Heart right ventricle (tissue), 16 donors: ENCODE results near the gene PODN. TPM values are rescaled to one million over a fixed set of nuclear protein-coding genes. Genes with fewer than 3 reads are reported as not detected.

Experiments
- ATAC-seq, 8 donors: fragments of 200-7000 bp; cut with Tn5 transposase; one replicate each; pipeline ENCODE4 v1.9.1; 2020; ENCODE audit warnings: mild to moderate bottlenecking in 8 of 8, moderate library complexity in 8 of 8, moderate number of reproducible peaks in 1 of 8
- DNase-seq, 2 donors: peaks; one replicate each; pipeline ENCODE4 v3.0.0-alpha.2; 2020
- H3K27ac ChIP-seq, 10 donors: fragments of 200-600 bp; sonication (generic) in 2 of 10; one replicate each; pipeline versions ENCODE4 v1.5.0 to v1.8.0; 2020 to 2022; ENCODE audit warnings: mild to moderate bottlenecking in 3 of 10
- H3K27me3 ChIP-seq, 7 donors: fragments of 200-600 bp; one replicate each; pipeline ENCODE4 v1.8.0; 2021 to 2022; ENCODE audit warnings: mild to moderate bottlenecking in 2 of 7
- H3K36me3 ChIP-seq, 9 donors: fragments of 200-600 bp; sonication (generic) in 1 of 9; one replicate each; pipeline versions ENCODE4 v1.5.0 to v1.8.0; 2020 to 2022; ENCODE audit warnings: mild to moderate bottlenecking in 2 of 9
- H3K4me1 ChIP-seq, 9 donors: fragments of 200-600 bp; sonication (generic) in 1 of 9; one replicate each; pipeline versions ENCODE4 v1.5.0 to v1.8.0; 2020 to 2022; ENCODE audit warnings: mild to moderate bottlenecking in 4 of 9
- H3K4me3 ChIP-seq, 10 donors: fragments of 200-600 bp; sonication (generic) in 2 of 10; one replicate each; pipeline versions ENCODE4 v1.5.0 to v1.8.0; 2020 to 2022; ENCODE audit warnings: mild to moderate bottlenecking in 7 of 10, moderate library complexity in 2 of 10
- H3K9me3 ChIP-seq, 11 donors: fragments of 200-600 bp in 10 of 11; sonication (generic) in 2 of 11; one replicate each; pipeline versions ENCODE4 v1.5.0 to v1.8.0; 2013 to 2022; ENCODE audit warnings: mild to moderate bottlenecking in 2 of 11, control low read depth in 1 of 11, moderate library complexity in 1 of 11
- WGBS, 2 donors: extraction: QIAGEN DNeasy Blood & Tissue Kit; methylation state at CpG; one replicate each; pipeline ENCODE4 v1.1.7; 2013; ENCODE audit warnings: inconsistent platforms in 1 of 2; 5-methylcytosine and 5-hydroxymethylcytosine counted together
- intact Hi-C, 10 donors: fragments of 100-400 bp; cut with DNase I; formaldehyde crosslinking; loops; one replicate each; pipeline versions ENCODE4 v1.11.1 to v1.14.2; 2022
- polyA plus RNA-seq, 2 donors: library from polyadenylated mRNA; stranded (reverse); fragments of 200-250 nt; gene quantifications; one replicate each; pipeline ENCODE4 v1.2.3, GENCODE V29; 2013
- total RNA-seq, 10 donors: library from RNA; stranded (reverse); fragmentation: NEBNext Ultra II Directional in 3 of 10; extraction: Animal tissue kit (Norgen Biotek cat#: 25700) in 3 of 10; gene quantifications; one replicate each; pipeline versions ENCODE4 v1.2.1 to v1.2.4, GENCODE V29; 2021 to 2023
- TF ChIP-seq, protein P1 (sequence below), 9 donors: fragments of 200-600 bp; sonication (generic) in 2 of 9; IDR thresholded peaks; one replicate each; pipeline versions ENCODE4 v1.5.0 to v1.8.0; 2021 to 2022; ENCODE audit warnings: antibody characterized with exemption in 9 of 9, mild to moderate bottlenecking in 5 of 9, moderate library complexity in 1 of 9
- donor health status: Arrhythmogenic right ventricular cardiomyopathy.
- donor health status: ischemic (EF 13 %, LVEDD 7.1; RV severe dilation, severe dysfunction).
- donor health status: healthy with polysubstance abuse.
- donor health status: DM: no; HTN: yes; CAD: no.
- donor health status: DM: no; HTN: no; CAD: no.
- donor health status: ischemic (EF 25% LVEDD 6.9; RV normal size, moderate dysfunction).
- donor health status: ischemic (EF 25% LVEDD 5.7; RV mildly dilated, moderate dysfunction).
- donor health status: healthy.
- donor health status: DM: yes; HTN: yes; CAD: no.
- donor health status: Ischemic cardiomyopathy.
- donor health status: ischemic (EF 35%, LVEDD 5.7; RV mildly dilated, moderate dysfunction).
- donor health status: nonischemic (EF 11% LVEDD 7.7; RV severe dilation, severe dysfunction).
- donor health status: DM: yes; HTN: yes; CAD: no.
- donor health status: PGD.
- donor health status: ischemic (EF 29% LVEDD 5.4; RV normal size, mild dysfunction).
- donor health status: nonischemic (EF 23%, LVEDD 6.1; RV moderate dilation, normal function).

The PODN gene
- total and polyA plus RNA-seq, 12 donors, result 11.2 to 27.4 (median 15.4) TPM

GRCh38 chr1:53031732-53032131, 30.3 kb upstream of the PODN start:
- no peak overlapping the region for H3K4me3 ChIP-seq
- H3K27me3 ChIP-seq, result no peaks in the 10 kb centered on the region
- DNase-seq (no peak), ATAC-seq (no peak)
- H3K36me3 ChIP-seq, result peaks cover 0 to 70% (median 11%) of the 10 kb centered on the region in 9 donors
- no peaks in the 10 kb centered on the region for H3K9me3 ChIP-seq
- H3K4me1 ChIP-seq, result no peaks in the 10 kb centered on the region
- no peak overlapping the region for H3K27ac ChIP-seq
- TF ChIP-seq, protein P1, sequence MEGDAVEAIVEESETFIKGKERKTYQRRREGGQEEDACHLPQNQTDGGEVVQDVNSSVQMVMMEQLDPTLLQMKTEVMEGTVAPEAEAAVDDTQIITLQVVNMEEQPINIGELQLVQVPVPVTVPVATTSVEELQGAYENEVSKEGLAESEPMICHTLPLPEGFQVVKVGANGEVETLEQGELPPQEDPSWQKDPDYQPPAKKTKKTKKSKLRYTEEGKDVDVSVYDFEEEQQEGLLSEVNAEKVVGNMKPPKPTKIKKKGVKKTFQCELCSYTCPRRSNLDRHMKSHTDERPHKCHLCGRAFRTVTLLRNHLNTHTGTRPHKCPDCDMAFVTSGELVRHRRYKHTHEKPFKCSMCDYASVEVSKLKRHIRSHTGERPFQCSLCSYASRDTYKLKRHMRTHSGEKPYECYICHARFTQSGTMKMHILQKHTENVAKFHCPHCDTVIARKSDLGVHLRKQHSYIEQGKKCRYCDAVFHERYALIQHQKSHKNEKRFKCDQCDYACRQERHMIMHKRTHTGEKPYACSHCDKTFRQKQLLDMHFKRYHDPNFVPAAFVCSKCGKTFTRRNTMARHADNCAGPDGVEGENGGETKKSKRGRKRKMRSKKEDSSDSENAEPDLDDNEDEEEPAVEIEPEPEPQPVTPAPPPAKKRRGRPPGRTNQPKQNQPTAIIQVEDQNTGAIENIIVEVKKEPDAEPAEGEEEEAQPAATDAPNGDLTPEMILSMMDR (IDR thresholded peaks at IDR 0.05), result no peak
- intact Hi-C loops, result no loop called here
- WGBS, 2 donors, result 86% methylated on average over 1 of the region's 1 CpG

- Histone ChIP-seq H3K27me3 (no peaks in the 10 kb centered on the region), H3K4me1 (no peaks in the 10 kb centered on the region), H3K36me3 (peaks cover 0 to 60% (median 12%) of the 10 kb centered on the region in 9 donors), H3K9me3 (no peaks in the 10 kb centered on the region), H3K4me3 (no peak overlapping the region), H3K27ac (no peak overlapping the region)
- WGBS, 2 donors, result 76 to 79% methylated on average over 4 of the region's 4 CpGs
- intact Hi-C loops, result no loop called here
- ATAC-seq, result no peak
- no peak for DNase-seq
- TF ChIP-seq, protein P1 (IDR thresholded peaks at IDR 0.05), result no peak
Measured at GRCh38 chr1:53037159-53037558, 24.9 kb upstream of the PODN start.

DNA sequence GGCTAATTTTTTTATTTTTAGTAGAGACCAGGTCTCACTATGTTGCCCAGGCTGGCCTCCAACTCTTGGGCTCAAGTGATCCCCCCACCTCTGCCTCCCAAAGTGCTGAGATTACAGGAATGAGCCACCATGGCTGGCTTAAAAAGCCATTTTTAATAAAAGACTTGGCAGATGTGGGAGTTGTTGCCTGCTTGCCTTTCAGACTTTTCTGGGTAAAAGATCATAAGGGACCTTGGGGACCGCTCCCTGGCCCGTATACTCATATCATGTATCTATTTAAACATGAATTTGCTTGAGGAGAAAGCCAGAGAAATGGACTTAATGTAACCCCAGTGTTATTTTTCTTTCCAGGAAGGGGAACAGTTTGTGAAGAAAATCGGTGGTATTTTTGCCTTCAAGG, 23.4 kb upstream of the PODN start:
- no peak overlapping the region for H3K27ac ChIP-seq
- H3K27me3 ChIP-seq, result no peaks in the 10 kb centered on the region
- DNase-seq (no peak), ATAC-seq (no peak)
- intact Hi-C loops, result no loop called here
- H3K9me3 ChIP-seq, result no peaks in the 10 kb centered on the region
- H3K4me1 ChIP-seq, result no peaks in the 10 kb centered on the region
- TF ChIP-seq, protein P1 (IDR thresholded peaks at IDR 0.05), result no peak
- H3K4me3 ChIP-seq, result no peak overlapping the region
- peaks cover 0 to 58% (median 12%) of the 10 kb centered on the region in 9 donors for H3K36me3 ChIP-seq
- 79 to 83% methylated on average over 3 of the region's 3 CpGs for WGBS, 2 donors

GRCh38 chr1:53043271-53043670, 18.7 kb upstream of the PODN start:
- H3K9me3 ChIP-seq, result no peaks in the 10 kb centered on the region
- ATAC-seq, result no peak
- TF ChIP-seq, protein P1 (IDR thresholded peaks at IDR 0.05), result no peak

More at GRCh38 chr1:53043271-53043670, 18.7 kb upstream of the PODN start:
- Histone ChIP-seq H3K36me3 (peaks cover 0 to 70% (median 12%) of the 10 kb centered on the region in 9 donors), H3K4me3 (no peak overlapping the region), H3K4me1 (peaks cover 3 to 22% (median 19%) of the 10 kb centered on the region in 9 donors), H3K27me3 (no peaks in the 10 kb centered on the region), H3K27ac (no peak overlapping the region)
- no peak for DNase-seq
- intact Hi-C loops, result no loop called here
